NCI-H524 treated with DMSO at 0.1 percent for 48 hours (cell line): ENCODE measurements around the gene ELOA.
A peak's percentile ranks its signal among the peaks of the same experiment; 100 is the strongest.
"Not testable (repeated sequence)": the region's sequence is repeated elsewhere in the genome, so short reads cannot be mapped to it uniquely, and the experiment has no call there.

Experiments used
- DNase-seq: peaks from one replicate; lab custom pipeline; 2025; lab: John Stamatoyannopoulos, UW

ELOA gene

DNA sequence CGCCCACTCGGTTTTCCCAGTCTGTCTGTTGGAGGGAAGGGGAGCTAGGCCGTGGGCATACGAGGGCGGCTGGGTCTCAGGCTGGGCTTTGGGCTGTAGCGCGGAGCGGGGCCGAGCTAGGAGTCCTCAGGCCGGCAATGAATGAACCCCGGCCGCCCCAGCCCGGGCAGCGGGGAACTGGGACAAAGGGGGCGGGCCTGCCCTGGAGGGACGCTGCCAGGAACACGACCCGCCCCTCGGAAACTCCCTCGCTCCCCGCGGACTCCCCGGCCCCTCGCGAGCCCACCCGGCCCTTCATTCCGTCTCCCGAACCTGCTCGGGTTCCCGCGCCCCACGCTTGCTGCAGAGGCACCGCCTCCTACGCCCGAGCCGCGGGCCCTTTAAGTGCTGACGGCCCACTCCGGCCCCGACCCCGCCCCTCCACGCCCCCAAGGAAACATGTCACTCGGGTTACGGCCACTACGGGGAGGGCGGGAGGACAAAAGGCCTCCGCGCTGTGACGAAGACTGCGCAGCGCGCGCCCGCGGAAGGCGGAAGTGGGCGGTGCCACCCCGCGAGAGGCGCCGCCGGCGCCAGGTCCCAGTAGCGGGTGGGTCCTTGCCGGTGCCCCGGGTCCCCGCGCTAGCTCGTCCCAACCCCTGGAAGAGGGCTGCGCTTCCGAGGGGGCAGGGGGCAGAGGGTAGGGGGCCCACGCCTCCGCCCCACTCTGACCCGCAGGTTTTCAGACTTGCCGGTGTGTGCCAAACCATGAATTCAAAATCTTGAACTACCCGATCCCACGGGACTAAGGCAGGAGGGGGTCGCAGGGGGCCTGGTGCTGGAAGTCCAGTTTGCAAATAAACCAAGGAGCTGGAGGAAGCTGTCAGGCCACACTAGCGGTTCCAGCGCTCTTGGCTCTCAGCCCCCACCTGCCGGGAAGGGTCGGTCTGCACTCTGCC is 57.4 kb downstream of the ELOA start, which contains the start of gene GALE:
Gene GALE, minus strand, starts transcription at position 355 of the 938 bp plus-strand sequence. CDS start 1,747 bp downstream, outside the sequence.
- DNase-seq = peak; percentile 48

DNA sequence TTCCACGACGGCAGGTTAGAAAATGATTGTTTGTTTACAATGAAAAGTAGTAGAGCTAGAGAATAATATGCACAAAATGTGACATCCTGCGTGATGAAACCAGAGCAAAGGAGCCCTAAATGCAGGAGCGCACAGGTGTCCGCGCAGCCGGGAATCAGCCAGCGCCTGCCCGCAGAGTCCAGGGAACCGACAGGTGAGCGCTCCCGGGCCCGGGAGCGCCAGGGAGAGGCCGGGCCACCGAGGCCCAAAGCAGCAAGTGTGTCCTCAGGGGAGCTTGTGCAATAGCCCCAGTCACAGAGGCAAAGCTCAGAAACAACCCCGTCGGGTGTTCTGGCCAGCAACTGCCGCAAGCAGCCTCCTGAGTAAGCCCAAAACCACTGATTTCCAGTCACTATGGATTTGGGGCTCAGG is 58.1 kb downstream of the ELOA start:
- no peak for DNase-seq

DNA sequence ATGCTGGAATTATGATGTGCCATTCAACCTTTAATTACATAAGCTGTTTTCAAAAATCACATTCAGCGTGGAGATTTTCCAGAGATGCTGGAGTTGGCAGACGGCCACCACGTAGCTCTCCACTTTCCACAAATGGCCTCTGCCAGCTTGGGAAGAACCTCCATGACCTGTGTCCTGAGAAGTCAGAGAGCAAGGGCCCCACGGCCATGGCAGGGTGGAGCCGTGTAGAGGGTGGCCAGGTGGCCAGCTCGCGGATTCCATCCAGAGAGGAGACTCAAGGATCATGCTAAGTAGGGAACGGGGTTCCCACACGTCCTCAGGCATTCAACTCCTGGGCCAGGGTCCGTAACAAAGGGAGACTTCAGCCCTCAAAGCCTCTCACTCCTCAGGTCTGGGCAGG is 58.6 kb downstream of the ELOA start:
- no peak for DNase-seq

DNA sequence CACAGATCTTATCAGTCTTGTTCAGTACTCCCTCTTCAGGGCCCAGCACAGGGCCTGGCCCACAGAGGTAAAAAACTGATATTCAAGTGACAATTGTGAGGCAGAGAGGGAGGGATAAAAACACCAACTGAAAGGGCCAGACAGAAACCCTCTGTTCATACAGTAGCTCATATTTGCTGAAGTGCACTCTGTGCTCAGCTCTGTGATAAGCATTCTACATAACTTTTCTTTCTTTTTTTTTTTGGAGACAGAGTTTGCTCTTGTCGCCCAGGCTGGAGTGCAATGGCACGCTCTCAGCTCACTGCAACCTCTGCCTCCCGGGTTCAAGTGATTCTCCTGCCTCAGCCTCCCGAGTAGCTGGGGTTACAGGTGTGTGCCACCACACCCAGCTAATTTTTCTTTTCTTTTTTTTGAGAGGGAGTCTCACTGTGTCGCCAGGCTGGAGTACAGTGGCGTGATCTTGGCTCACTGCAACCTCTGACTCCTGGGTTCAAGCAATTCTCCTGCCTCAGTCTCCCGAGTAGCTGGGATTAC is 59.6 kb downstream of the ELOA start:
- not testable (repeated sequence) for DNase-seq

DNA sequence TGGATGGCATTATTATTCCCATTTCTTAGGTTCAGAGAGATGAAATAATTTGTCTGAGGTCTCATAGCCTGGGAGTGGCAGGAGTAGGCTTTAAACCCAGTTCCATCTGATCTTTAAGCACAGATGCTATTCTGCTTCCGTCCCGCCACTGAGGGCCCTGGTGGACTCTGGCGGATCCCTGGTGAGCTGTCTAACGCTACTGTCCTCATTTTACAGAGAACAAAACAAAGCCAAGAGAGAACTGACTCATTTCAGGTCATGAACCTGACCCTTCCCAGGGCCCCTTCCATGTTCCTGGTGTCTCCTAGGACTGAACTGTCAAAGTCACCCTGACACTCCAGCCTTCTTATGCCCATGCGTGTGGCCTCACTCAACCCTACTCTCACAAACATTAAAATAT is 60.4 kb downstream of the ELOA start:
- no peak for DNase-seq

DNA sequence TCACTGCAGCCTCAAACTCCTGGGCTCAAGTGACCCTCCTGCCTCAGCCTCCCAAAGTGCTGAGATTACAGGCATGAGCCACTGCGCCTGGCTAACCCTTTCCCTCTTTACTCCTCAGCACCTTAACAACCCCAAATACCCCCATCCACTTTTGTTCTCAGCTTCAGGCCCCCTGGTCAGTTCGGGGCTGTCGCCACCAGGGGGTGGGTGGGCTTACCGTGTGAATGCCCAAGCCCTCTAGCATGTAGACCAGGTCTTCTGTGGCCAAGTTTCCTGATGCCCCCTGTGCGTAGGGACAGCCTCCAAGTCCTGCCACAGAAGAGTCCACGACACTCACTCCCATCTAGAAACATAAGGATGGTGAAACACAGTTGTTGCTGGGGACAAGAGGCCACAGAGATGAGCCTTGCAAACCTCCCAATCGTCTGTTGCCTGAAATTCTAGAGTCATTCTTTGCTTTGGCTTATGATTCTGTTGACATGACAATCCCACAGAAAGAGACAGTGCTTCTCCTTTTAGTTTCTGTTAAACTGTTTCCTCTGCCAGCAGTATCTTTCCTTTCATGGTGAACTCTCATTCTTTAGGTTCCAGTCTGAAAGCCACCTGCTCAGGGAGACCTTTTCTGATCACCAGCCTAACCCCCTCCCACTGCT is 61.0 kb downstream of the ELOA start:
- DNase-seq = no peak

DNA sequence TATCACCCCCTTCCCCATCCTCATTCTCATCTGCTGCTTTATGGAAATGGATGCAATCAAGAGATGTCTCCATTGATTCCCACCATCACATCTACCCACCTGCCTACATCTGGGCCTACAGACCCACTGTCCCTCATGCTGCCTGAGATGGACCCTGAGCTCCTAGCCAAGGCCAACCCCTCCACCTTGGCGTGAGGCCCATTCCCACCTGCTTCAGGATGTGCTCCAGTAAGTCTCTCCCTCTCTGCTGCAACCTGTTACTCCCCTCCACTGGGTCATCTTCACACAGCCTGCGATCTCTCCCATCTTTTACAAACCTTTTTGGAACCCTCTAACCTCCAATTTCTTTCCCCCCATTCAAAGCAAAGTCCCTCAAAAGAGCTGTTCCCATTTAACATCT is 61.8 kb downstream of the ELOA start:
- DNase-seq = no peak

DNA sequence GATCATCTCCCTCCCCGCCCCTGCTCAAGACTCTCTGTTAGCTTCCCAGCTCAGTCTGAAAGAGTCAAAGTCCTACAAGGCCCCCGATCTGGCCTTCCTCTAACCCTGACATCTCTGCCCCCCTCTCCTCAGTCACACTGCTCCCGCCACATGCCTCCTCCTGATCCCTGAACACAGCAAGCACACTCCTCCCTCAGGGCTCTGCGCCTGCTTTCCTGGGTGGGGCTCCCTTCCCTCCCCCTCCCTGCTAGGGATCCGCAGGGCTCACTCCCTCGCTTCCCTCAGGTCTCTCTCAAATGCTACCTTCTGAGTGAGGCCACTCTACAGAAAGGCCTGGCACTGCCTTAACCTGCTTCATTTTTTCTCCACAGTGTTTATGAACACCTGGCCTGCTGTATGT is 63.0 kb downstream of the ELOA start:
- DNase-seq = no peak

DNA sequence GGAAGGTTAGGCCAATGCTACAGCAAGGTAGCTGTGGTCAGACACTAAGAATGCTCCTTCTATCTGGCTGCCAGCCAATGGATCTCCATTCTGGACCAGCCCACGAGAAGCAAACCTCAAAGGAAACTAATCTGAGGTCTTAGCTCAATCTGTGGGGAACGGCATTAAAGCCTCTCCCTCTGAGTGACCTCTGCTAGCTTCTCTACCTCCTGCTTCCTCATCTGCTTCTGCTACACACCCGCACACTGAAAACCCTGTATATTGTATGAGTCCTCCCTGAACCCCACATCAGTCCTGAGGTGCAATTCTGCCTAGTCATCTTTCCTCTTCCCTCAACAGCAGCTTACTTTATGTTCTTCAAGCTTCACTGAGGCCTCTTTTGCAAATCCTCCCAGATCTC is 64.2 kb downstream of the ELOA start:
- DNase-seq = no peak

DNA sequence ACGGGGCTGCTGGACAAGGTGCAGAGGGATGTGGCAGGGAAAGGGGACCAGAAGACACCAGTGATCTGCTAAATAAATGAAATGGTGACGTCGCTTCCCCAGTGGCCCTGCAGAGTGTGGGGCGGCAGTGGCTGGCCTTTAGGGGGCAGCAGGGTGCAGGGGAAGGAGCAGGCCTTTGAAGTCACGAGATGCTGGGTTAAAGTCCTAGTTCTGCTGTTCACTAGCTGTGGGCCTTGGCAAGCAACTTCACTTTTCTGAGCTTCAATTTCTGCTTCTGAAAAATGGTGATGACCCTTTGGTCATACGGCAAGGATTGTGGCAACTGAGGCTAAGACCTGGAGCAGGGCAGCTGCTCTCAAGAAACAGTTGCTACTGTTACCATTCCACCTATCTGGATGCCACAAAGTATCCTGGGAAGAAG is 66.5 kb downstream of the ELOA start:
- DNase-seq = peak; percentile 7

DNA sequence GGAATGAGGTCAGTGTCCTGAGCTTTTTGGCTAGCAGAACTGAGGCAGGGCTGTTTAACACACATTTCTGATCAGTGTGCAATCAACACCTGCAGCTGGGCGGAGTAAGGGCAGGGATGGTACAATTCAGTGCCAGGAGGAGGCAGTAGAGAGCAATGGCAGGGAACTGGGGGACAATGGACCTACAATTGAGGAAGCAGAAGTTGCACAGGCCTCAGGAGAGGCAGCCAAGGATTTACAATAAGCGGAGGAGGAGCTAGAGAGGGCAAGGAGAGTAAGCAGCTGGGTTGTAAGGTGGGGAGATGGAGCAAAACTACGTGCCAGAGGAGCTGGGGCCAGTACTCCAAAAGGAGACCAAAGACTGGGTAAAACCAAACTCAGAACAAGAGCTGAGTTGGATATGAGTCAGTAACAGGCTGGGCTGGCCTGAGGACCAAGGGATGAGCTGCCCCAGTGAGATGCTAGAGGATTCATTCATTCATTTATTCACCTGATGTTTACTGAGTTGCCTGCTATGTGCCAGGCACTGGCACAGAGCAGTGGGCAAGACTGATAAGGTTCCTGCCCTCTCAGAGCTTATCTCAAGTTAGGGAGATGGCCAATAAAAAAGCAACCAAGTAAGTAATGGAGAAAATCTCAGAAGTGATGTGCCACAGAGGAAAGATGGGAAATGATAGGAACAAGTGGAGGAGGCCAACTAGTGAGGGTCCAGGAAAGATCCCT is 67.7 kb downstream of the ELOA start:
- no peak for DNase-seq
